H1 (cell line): ENCODE data around the gene SH3RF3. TPM values are rescaled to one million over a fixed set of nuclear protein-coding genes. Genes with fewer than 3 reads are reported as not detected.

Experiments
- polyA plus RNA-seq, 7 experiments: library from polyadenylated mRNA; depleted of rRNA in 3 of 7; stranded (reverse) in 5 of 7; unstranded in 2 of 7; fragments of >200 nt in 5 of 7; fragments of 200-250 nt in 2 of 7; gene quantifications; 1 replicate in 5 of 7; 2 replicates in 1 of 7; 4 replicates in 1 of 7; pipeline versions ENCODE4 v1.2.1 to v1.2.3, GENCODE V29; 2011 to 2013; ENCODE audit warnings: missing spikeins in 2 of 7, mixed read lengths in 2 of 7
- total RNA-seq: library from RNA; stranded (reverse); fragmentation: NEBNext Ultra II Directional; extraction: Animal tissue kit (Norgen Biotek cat#: 25700); gene quantifications from 2 replicates; pipeline ENCODE4 v1.2.1, GENCODE V29; 2021
- TF ChIP-seq, protein P1 (sequence below): fragments of 300-600 bp; sonication (generic); IDR thresholded peaks from 2 replicates; pipeline ENCODE4 v1.7.1; 2012; ENCODE audit warnings: low read length, moderate library complexity, mild to moderate bottlenecking, inconsistent platforms; ENCODE audit not compliant: insufficient replicate concordance

Gene SH3RF3
- total and polyA plus RNA-seq, 2 of the 8 experiments (the other 6 are each of a cell fraction or from before 2014, with no cell fraction given): 0.11 to 0.65 TPM

DNA sequence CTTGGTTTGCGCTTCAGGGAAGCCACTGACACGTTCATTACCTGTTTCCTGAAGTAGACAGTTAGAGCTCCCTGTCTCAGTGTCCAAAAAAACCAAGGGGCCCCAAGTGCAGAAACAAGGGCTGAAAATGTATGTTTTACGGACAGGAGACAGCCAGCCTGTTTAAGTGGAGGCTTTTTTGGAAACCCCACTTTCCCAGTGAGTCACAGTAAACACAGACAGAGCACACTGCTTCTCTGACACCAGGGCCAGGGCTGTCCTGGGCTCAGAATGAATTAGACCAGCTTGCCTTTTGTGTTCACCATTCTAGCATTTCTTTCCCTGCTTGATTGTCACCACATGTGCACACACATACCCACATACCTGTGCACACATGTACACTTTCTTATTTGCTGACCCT is 128.6 kb downstream of the SH3RF3 start (continued):
- TF ChIP-seq, protein P1, sequence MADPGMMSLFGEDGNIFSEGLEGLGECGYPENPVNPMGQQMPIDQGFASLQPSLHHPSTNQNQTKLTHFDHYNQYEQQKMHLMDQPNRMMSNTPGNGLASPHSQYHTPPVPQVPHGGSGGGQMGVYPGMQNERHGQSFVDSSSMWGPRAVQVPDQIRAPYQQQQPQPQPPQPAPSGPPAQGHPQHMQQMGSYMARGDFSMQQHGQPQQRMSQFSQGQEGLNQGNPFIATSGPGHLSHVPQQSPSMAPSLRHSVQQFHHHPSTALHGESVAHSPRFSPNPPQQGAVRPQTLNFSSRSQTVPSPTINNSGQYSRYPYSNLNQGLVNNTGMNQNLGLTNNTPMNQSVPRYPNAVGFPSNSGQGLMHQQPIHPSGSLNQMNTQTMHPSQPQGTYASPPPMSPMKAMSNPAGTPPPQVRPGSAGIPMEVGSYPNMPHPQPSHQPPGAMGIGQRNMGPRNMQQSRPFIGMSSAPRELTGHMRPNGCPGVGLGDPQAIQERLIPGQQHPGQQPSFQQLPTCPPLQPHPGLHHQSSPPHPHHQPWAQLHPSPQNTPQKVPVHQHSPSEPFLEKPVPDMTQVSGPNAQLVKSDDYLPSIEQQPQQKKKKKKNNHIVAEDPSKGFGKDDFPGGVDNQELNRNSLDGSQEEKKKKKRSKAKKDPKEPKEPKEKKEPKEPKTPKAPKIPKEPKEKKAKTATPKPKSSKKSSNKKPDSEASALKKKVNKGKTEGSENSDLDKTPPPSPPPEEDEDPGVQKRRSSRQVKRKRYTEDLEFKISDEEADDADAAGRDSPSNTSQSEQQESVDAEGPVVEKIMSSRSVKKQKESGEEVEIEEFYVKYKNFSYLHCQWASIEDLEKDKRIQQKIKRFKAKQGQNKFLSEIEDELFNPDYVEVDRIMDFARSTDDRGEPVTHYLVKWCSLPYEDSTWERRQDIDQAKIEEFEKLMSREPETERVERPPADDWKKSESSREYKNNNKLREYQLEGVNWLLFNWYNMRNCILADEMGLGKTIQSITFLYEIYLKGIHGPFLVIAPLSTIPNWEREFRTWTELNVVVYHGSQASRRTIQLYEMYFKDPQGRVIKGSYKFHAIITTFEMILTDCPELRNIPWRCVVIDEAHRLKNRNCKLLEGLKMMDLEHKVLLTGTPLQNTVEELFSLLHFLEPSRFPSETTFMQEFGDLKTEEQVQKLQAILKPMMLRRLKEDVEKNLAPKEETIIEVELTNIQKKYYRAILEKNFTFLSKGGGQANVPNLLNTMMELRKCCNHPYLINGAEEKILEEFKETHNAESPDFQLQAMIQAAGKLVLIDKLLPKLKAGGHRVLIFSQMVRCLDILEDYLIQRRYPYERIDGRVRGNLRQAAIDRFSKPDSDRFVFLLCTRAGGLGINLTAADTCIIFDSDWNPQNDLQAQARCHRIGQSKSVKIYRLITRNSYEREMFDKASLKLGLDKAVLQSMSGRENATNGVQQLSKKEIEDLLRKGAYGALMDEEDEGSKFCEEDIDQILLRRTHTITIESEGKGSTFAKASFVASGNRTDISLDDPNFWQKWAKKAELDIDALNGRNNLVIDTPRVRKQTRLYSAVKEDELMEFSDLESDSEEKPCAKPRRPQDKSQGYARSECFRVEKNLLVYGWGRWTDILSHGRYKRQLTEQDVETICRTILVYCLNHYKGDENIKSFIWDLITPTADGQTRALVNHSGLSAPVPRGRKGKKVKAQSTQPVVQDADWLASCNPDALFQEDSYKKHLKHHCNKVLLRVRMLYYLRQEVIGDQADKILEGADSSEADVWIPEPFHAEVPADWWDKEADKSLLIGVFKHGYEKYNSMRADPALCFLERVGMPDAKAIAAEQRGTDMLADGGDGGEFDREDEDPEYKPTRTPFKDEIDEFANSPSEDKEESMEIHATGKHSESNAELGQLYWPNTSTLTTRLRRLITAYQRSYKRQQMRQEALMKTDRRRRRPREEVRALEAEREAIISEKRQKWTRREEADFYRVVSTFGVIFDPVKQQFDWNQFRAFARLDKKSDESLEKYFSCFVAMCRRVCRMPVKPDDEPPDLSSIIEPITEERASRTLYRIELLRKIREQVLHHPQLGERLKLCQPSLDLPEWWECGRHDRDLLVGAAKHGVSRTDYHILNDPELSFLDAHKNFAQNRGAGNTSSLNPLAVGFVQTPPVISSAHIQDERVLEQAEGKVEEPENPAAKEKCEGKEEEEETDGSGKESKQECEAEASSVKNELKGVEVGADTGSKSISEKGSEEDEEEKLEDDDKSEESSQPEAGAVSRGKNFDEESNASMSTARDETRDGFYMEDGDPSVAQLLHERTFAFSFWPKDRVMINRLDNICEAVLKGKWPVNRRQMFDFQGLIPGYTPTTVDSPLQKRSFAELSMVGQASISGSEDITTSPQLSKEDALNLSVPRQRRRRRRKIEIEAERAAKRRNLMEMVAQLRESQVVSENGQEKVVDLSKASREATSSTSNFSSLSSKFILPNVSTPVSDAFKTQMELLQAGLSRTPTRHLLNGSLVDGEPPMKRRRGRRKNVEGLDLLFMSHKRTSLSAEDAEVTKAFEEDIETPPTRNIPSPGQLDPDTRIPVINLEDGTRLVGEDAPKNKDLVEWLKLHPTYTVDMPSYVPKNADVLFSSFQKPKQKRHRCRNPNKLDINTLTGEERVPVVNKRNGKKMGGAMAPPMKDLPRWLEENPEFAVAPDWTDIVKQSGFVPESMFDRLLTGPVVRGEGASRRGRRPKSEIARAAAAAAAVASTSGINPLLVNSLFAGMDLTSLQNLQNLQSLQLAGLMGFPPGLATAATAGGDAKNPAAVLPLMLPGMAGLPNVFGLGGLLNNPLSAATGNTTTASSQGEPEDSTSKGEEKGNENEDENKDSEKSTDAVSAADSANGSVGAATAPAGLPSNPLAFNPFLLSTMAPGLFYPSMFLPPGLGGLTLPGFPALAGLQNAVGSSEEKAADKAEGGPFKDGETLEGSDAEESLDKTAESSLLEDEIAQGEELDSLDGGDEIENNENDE: no peak
